Right renal cortex interstitium (tissue), 3 donors: ENCODE measurements around the gene FNBP1L. TPM values are rescaled to one million over a fixed set of nuclear protein-coding genes. Genes with fewer than 3 reads are reported as not detected.
"Not testable (repeated sequence)": the region's sequence is repeated elsewhere in the genome, so short reads cannot be mapped to it uniquely, and the experiment has no call there.

Experiments used
- DNase-seq, 3 donors: peaks; one replicate each; pipeline ENCODE4 v3.0.0-alpha.2; 2013; ENCODE audit warnings: low read depth in 3 of 3, low spot score in 2 of 3
- polyA plus RNA-seq, 3 donors: library from polyadenylated mRNA; unstranded; fragments of 120-200 nt; gene quantifications; one replicate each; pipeline ENCODE4 v1.2.1, GENCODE V29; 2013; ENCODE audit not compliant: insufficient read length in 3 of 3

FNBP1L gene
- polyA plus RNA-seq, 3 donors, result 113 to 123 (median 118) TPM

DNA sequence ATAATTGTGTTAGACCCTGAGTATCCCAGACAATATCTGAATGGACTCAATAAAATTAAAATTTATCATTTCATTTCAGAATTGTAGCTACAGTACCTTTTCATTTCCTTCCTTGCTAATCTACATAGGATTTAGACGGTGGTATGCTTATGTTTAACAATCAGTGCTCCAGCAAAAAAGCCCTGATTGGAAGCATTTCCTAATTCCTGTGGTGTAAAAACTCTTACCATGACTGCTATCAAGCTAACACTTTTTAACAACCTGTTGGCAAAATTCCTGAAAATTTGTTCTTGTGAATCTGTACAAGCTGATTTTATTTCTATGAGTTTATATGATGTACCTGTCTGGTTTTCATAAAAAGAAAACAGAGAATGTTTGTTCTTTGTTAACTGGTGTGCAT, 5.2 kb upstream of the FNBP1L start:
- DNase-seq, result no peak

DNA sequence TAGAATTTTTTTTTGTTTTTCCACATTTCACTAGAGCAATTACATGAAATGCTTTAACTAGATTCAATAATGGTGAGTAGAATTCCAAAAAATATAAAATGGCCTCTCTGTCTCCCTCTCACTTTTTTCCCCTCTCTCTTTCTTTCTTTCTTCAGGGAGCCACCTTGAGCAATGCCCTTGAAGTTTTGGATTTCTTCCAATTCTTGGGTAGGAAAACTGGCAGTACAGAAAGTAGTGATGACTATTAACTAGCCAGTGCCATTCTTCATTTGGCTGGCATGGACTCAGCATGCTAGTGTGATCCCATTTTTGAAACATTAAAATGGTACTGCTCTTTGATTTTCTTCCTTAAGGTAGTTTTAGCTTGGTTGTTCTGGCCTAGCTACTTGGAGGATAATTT, 4.5 kb upstream of the FNBP1L start:
- no peak for DNase-seq

DNA sequence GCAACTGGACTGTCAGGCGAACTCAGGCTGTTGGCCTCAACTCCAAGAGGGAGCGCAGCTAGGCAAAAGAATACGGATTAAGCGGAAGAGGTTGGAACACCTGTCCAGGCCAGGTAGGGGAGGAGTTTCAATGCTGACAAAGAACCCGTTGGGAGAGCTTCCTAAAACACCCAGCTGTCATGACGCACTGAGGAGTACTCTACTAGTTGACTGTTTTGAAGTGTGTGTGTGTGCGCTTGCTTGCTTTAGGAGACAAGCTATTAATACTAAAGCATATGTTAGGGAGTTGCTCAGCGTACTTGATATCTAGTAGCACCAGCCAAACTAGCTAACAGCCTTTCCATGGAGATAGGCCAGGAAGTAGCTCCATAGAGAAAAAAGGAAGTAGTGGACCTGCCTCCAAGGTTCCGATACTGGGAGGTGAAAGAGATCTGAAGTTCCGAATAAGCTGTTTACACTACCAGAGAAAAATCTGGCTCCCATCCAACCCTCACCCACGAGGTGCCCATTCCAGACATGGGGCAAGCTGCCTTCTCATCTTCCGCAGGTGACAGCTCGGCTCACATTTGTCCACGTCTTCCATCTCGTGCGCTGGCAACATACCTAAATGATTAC, 974 bp upstream of the FNBP1L start:
- no peak for DNase-seq

- DNase-seq, result peak in 1 of 3 donors; percentile 2
Measured at GRCh38 chr1:93448292-93448982, 519 bp downstream of the FNBP1L start.

GRCh38 chr1:93448983-93449804, 1.3 kb downstream of the FNBP1L start:
- peak in 1 of 3 donors; percentile 20 for DNase-seq

GRCh38 chr1:93450321-93450720, 2.4 kb downstream of the FNBP1L start:
- DNase-seq, result no peak

DNA sequence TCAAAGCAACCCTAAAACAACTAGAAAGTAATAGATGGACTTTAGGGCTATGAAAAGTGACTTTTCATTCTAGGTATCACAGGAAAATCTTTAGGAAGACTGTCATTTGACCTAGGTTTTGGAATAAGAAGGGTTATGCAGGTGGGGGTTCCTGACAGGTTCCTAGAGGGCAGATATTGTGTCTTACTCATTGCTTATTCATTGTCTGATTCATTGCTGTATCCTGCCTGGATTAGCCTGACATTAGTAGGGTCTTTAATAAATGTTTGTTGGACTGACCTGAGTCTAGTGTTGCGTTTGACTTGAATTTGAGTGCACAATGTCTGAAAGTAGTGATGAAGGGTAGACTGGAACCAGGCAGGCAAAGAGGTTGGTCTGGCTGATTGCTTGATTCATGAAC, 6.0 kb downstream of the FNBP1L start:
- DNase-seq, result no peak

GRCh38 chr1:93459126-93459525, 11.2 kb downstream of the FNBP1L start:
- no peak for DNase-seq

- no peak for DNase-seq
Measured at GRCh38 chr1:93461236-93461635, 13.3 kb downstream of the FNBP1L start.

DNA sequence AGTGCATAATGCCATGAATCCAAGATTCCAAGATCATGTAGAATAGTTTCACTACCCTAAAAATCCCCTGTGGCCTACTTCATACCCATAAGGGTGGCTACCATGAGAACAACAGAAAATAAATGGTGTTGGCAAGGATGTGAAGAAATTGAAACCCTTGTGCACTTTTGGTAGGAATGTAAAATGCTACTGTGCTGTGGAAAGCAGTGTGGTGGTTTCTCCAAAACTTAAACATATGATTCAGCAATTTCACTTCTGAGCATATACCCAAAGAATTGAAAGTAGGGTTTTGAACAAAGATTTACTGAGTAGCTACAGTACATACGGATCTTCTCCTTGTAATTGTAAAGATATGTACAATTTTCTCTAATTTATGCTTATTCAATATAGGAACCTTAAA, 16.0 kb downstream of the FNBP1L start:
- no peak for DNase-seq

DNA sequence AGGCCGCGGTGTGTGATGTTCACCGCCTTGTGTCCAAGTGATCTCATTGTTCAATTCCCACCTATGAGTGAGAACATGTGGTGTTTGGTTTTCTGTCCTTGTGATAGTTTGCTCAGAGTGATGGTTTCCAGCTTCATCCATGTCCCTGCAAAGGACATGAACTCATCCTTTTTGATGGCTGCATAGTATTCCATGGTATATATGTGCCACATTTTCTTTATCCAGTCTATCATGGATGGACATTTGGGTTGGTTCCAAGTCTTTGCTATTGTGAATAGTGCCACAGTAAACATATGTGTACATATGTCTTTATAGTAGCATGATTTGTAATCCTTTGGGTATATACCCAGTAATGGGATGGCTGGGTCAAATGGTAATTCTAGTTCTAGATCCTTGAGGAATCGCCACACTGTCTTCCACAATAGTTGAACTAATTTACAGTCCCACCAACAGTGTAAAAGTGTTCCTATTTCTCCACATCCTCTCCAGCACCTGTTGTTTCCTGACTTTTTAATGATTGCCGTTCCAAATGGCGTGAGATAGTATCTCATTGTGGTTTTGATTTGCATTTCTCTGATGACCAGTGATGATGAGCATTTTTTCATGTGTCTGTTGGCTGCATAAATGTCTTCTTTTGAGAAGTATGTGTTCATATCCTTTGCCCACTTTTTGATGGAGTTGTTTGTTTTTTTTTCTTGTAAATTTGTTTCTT, 17.6 kb downstream of the FNBP1L start:
- not testable (repeated sequence) for DNase-seq

DNA sequence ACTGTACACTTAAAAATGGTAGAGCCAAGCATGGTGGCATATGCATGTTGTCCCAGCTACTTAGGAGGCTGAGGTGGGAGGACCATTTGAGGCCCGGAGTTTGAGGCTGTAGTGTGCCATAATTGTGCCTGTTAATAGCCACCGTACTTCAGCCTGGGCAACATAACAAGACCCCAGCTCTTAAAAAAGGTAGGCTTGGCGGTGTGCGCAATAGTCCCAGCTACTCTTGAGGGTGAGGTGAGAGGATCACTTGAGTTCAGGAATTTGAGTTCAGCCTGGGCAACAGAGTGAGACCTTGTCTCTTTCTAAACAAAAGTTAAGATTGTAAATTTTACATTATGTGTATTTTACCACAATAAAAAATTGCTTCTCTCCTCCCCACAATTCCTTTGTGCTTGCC, 19.7 kb downstream of the FNBP1L start:
- DNase-seq, result no peak

DNA sequence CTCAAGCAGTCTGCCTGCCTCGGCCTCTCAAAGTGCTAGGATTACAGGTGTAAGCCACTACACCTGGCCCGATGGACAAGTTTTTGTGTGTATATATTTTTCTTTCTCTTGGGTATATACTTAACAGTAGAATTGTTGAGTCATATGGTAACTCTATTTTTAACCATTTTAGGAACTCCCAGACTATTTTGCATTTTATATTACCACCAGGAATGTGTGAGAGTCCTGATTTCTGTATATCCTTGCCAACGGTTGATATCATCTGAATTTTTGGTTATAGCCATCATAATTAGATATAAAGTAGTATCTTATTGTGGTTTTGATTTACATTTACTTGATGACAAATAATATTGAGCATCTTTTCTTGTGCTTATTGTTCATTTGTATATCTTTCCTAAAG, 20.7 kb downstream of the FNBP1L start:
- no peak for DNase-seq

GRCh38 chr1:93469223-93469622, 21.3 kb downstream of the FNBP1L start:
- not testable (repeated sequence) for DNase-seq

DNA sequence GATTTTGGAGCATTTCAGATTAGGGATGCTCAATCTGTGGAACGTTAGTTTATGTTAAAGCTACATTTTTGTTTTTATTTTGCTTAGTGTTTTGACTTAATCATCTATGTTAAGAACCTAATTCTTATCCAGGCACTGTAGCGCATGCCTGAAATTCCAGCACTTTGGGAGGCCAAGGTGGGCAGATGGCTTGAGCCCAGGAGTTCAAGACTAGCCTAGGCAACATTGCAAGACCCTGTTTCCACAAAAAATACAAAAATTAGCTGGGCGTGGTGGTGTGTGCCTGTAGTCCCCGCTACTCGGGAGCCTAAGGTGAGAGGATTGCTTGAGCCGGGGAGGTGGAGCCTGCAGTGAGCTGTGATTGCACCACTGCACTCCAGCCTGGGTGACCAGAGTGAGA, 23.4 kb downstream of the FNBP1L start:
- DNase-seq, result no peak

DNA sequence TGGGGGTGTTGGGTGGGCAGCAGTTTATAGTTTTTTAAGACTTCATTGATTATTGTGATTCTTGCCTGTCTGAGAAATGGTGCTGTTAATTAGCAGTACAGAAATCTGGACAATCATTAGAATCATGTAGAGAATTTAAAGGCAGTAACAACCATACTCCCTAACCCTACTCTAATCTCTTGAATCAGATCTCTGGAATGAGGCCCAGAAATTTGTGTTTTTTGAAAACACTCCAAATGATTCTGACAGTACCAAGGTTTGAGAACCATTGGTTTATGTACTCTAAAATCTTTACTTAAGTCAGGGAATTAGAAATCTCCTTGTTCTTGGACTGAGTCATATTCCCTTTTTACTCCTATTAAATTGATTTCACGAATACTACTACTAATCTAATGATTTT, 24.0 kb downstream of the FNBP1L start:
- DNase-seq, result no peak

DNA sequence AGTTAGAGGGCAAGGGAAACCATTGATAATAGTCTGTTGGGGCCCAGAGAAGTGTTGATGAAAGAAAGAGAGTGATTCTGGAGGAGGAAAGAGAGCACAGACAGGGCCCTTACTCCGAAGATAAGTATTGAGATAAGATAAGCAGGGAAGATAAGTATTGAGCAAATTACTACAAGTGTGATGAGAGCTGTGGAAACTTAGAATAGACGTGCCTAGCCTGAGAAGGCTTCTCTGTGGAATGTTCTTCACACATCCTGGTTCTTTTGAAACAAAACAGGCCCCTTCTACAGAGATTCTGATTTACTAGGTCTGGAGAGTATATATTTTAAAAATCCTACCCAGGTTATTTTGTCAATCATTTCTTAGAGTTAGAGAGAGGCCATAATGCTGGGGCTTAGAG, 26.4 kb downstream of the FNBP1L start:
- no peak for DNase-seq

- DNase-seq, result no peak
Measured at GRCh38 chr1:93475681-93476080, 27.8 kb downstream of the FNBP1L start.

DNA sequence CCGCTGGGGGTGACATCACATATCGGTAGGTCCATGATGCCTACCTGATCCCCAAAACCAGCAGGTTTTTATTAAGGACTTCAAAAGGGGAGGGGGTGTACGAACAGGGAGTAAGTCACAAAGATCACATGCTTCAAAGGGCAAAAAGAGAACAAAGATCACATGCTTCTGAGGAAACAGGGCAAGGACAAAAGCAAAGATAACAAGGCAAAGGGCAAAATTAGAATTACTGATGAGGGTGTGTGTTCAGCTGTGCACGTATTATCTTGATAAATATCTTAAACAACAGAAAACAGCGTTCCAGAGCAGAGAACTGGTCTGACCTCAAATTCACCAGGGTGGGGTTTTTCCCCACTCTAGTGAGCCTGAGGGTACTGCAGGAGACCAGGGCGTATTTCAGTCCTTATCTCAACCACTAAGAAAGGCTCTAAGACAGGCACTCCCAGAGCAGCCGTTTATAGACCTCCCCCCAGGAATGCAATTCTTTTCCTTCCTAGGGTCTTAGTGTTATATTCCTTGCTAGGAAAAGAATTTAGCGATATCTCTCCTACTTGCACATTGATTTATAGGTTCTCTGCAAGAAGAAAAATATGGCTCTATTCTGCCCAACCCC, 31.3 kb downstream of the FNBP1L start:
- DNase-seq, result not testable (repeated sequence)

- not testable (repeated sequence) for DNase-seq
Measured at GRCh38 chr1:93481899-93482298, 34.0 kb downstream of the FNBP1L start.

GRCh38 chr1:93483200-93483599, 35.3 kb downstream of the FNBP1L start:
- no peak for DNase-seq
